Measurements from ENCODE around the gene KDM4C.

DNA sequence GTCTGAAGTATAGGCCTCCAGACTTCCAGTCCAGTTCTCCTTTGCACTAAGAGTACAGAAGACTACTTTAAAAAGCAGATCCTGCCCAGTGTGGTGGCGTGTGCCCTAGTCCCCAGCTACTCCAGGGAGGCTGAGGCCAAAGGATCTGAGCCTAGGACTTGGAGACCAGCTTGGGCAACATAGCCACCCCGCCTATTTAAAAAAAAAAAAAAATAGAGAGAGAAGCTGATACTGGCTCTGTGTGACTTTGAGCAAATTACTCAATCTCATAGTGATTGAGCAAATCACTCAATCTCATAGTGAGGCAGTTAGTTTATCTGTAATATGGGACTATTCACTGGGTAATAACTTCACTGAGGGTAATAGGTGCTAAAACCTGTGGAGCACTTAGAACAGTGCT is 43.6 kb upstream of the KDM4C start:
- TF ChIP-seq, protein P1, sequence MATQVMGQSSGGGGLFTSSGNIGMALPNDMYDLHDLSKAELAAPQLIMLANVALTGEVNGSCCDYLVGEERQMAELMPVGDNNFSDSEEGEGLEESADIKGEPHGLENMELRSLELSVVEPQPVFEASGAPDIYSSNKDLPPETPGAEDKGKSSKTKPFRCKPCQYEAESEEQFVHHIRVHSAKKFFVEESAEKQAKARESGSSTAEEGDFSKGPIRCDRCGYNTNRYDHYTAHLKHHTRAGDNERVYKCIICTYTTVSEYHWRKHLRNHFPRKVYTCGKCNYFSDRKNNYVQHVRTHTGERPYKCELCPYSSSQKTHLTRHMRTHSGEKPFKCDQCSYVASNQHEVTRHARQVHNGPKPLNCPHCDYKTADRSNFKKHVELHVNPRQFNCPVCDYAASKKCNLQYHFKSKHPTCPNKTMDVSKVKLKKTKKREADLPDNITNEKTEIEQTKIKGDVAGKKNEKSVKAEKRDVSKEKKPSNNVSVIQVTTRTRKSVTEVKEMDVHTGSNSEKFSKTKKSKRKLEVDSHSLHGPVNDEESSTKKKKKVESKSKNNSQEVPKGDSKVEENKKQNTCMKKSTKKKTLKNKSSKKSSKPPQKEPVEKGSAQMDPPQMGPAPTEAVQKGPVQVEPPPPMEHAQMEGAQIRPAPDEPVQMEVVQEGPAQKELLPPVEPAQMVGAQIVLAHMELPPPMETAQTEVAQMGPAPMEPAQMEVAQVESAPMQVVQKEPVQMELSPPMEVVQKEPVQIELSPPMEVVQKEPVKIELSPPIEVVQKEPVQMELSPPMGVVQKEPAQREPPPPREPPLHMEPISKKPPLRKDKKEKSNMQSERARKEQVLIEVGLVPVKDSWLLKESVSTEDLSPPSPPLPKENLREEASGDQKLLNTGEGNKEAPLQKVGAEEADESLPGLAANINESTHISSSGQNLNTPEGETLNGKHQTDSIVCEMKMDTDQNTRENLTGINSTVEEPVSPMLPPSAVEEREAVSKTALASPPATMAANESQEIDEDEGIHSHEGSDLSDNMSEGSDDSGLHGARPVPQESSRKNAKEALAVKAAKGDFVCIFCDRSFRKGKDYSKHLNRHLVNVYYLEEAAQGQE (IDR thresholded peaks at IDR 0.05; ENCODE audit: low read depth): no peak
- TF ChIP-seq CEBPB (IDR thresholded peaks at IDR 0.05): no peak
- TF ChIP-seq TAF1 (IDR thresholded peaks at IDR 0.05; ENCODE audit: low read depth): no peak
- no peak for TF ChIP-seq MAX (IDR thresholded peaks at IDR 0.05)
- TF ChIP-seq RAD21 (IDR thresholded peaks at IDR 0.05; ENCODE audit: low read depth): no peak
- TF ChIP-seq EGR1 (IDR thresholded peaks at IDR 0.05): no peak
- no peak for TF ChIP-seq EP300 (IDR thresholded peaks at IDR 0.05; ENCODE audit: borderline replicate concordance)
